Stimulated activated CD4-positive, alpha-beta T cell treated with anti-CD3 and anti-CD28 coated beads, Interleukin-15, amount 100 ng/mL, for 24 hours (primary cell): Measurements from ENCODE around the gene TXNL4B.
"Not testable (repeated sequence)": the region's sequence is repeated elsewhere in the genome, so short reads cannot be mapped to it uniquely, and the experiment has no call there.

ENCODE experiments used
- DNase-seq: peaks from one replicate; pipeline ENCODE4 v3.0.0-alpha.2; 2020

TXNL4B gene

GRCh38 chr16:72072514-72073342 lies 20.7 kb downstream of the TXNL4B start:
- DNase-seq, result no peak

- no peak for DNase-seq
These were observed 24.5 kb downstream of the TXNL4B start for GRCh38 chr16:72068930-72069329.

GRCh38 chr16:72066747-72067146 lies 26.7 kb downstream of the TXNL4B start:
- DNase-seq, result no peak

GRCh38 chr16:72064361-72064894 lies 29.0 kb downstream of the TXNL4B start:
- DNase-seq, result no peak

GRCh38 chr16:72061564-72061963 lies 31.9 kb downstream of the TXNL4B start:
- DNase-seq, result no peak

- no peak for DNase-seq
These were observed 33.0 kb downstream of the TXNL4B start for GRCh38 chr16:72060405-72060804.

- not testable (repeated sequence) for DNase-seq
These were observed 34.4 kb downstream of the TXNL4B start for GRCh38 chr16:72059060-72059459.

GRCh38 chr16:72057313-72057712 lies 36.1 kb downstream of the TXNL4B start:
- not testable (repeated sequence) for DNase-seq

- DNase-seq, result no peak
These were observed 37.5 kb downstream of the TXNL4B start for GRCh38 chr16:72055911-72056310.

GRCh38 chr16:72054254-72054847 lies 39.1 kb downstream of the TXNL4B start, which contains the start of gene HP:
Gene HP, plus strand, starts transcription at chr16:72054505. Its CDS starts 148 bp downstream, at chr16:72054653.
- DNase-seq, result not testable (repeated sequence)

GRCh38 chr16:72051818-72052217 lies 41.6 kb downstream of the TXNL4B start:
- DNase-seq, result no peak

GRCh38 chr16:72050769-72051464 lies 42.5 kb downstream of the TXNL4B start:
- DNase-seq, result no peak

- no peak for DNase-seq
These were observed 44.3 kb downstream of the TXNL4B start for GRCh38 chr16:72049110-72049509.

- DNase-seq, result no peak
These were observed 48.5 kb downstream of the TXNL4B start for GRCh38 chr16:72044825-72045359.

- no peak for DNase-seq
These were observed 49.1 kb downstream of the TXNL4B start for GRCh38 chr16:72044296-72044695.

- DNase-seq, result no peak
These were observed 49.9 kb downstream of the TXNL4B start for GRCh38 chr16:72043539-72043938.

GRCh38 chr16:72043058-72043457 lies 50.4 kb downstream of the TXNL4B start:
- DNase-seq, result no peak

- no peak for DNase-seq
These were observed 51.2 kb downstream of the TXNL4B start for GRCh38 chr16:72042157-72042660.

GRCh38 chr16:72036098-72036497 lies 57.3 kb downstream of the TXNL4B start:
- DNase-seq, result no peak
